Kidney tubule cell (primary cell): ENCODE measurements around the gene FGF14.

ENCODE experiments used
- DNase-seq: peaks from one replicate; pipeline ENCODE4 v3.0.0-alpha.2; 2018; ENCODE audit warnings: low spot score

The FGF14 gene

DNA sequence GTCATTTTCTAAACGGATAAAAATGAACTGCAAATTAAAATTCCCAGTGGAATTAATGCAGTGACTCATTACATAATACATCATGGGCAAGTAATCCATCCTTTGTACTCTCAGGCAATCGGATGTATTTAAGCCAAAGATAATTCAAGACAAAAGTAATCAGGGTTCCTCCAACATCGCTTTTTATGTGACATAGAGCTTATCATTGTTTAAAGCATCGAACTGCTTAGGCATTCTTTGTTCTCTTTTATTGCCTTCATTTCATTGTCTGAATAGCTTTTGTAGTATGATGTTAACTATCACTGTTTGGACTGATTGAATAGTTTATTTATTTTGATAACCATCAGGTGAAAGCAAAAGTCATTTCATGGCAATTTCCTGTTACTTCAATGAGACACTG, 740.0 kb downstream of the FGF14 start:
- no peak for DNase-seq
